Measurements from ENCODE around the gene RAB10. TPM values are rescaled to one million over a fixed set of nuclear protein-coding genes. Genes with fewer than 3 reads are reported as not detected.

The RAB10 gene
- total and polyA plus RNA-seq, 8 donors: 101 to 175 (median 127) TPM

DNA sequence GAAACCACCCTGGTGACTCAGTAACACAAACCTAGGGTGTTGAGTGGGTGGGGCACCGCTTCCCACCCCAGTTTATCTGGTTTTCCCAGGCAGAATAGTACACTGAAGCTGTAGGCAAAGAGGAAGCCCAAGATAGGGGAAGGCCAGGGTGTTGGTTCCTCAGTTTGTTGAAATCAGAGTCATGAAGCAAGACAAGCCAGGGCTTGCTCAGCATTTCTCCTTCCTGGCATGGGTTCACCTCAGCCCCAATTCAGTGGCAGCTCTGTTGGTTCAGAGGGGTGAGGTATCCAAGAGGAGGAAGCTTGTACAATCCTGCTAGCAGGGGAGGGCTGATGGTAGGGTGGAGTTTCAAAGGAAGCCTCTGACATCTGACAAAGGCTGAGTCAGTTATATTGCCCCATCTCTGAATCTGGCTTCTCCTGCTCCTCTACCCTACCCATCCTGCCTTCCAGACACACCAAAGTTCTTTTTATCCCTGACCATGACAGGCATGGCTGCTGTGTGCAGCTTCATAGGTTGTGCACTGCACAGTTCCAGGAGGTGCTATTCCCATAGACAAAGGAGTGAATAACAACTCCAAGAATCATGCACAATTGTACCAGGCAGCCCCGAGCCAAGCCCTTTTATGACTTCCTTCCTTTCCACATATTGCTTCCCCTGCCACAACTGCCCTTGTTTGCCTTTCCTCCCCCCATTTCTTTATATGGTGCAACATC is 24.9 kb upstream of the RAB10 start:
- Histone ChIP-seq H3K9me3 (no peaks in the 10 kb centered on the region), H3K4me3 (no peak overlapping the region), H3K4me1 (peaks cover 0 to 78% of the 10 kb centered on the region in 2 donors), H3K27me3 (no peaks in the 10 kb centered on the region), H3K27ac (peak overlapping the region; percentile 19 to 88), H3K36me3 (no peaks in the 10 kb centered on the region)
- TF ChIP-seq, protein P1, sequence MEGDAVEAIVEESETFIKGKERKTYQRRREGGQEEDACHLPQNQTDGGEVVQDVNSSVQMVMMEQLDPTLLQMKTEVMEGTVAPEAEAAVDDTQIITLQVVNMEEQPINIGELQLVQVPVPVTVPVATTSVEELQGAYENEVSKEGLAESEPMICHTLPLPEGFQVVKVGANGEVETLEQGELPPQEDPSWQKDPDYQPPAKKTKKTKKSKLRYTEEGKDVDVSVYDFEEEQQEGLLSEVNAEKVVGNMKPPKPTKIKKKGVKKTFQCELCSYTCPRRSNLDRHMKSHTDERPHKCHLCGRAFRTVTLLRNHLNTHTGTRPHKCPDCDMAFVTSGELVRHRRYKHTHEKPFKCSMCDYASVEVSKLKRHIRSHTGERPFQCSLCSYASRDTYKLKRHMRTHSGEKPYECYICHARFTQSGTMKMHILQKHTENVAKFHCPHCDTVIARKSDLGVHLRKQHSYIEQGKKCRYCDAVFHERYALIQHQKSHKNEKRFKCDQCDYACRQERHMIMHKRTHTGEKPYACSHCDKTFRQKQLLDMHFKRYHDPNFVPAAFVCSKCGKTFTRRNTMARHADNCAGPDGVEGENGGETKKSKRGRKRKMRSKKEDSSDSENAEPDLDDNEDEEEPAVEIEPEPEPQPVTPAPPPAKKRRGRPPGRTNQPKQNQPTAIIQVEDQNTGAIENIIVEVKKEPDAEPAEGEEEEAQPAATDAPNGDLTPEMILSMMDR (IDR thresholded peaks at IDR 0.05): no peak
- intact Hi-C loops (cut with DNase I): no loop called here
- DNase-seq (peak in 2 of 4 donors; percentile 37 to 87), ATAC-seq (peak; percentile 64)

DNA sequence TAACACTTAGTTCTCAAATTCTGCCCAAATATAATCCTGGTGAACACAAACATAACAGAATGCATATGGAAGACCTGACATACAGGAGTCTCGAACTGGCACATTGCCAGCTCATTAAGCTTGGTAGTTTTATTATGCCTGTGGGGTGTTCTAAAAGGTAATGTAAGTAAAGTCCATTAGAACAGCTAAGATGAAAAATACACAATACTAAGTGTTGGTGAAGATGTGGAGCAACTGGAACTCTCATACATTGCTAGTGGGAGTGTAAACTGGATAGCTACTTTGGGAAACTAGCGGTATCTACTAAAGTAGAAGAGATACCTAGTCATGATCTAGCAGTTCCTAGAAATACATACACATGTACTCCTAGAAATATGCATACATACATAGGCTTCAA is 24.3 kb upstream of the RAB10 start:
- DNase-seq: no peak
- ATAC-seq: no peak
- intact Hi-C loops (cut with DNase I): no loop called here
- Histone ChIP-seq H3K36me3 (no peaks in the 10 kb centered on the region), H3K4me1 (peaks cover 0 to 72% of the 10 kb centered on the region in 2 donors), H3K27ac (peak overlapping the region; percentile 2 to 88), H3K4me3 (no peak overlapping the region), H3K27me3 (no peaks in the 10 kb centered on the region), H3K9me3 (no peaks in the 10 kb centered on the region)
- TF ChIP-seq, protein P1 (IDR thresholded peaks at IDR 0.05): no peak

DNA sequence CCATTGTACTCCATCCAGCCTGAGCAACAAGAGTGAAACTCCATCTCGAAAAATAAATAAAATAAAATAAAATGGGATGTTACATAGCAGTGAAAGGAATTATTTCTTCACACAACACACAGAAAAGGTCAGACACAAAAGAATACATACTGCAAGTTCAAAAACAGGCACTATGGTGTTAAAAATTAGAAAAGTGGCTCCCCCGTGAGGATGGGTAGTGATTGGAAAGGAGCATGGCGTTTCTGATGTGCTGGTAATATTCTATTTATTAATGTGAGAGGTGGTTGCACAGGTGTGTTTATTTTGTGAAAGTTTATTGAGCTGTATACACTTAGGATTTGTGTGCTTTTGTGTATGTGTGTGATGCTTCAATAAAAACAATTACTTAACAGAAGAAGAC is 22.9 kb upstream of the RAB10 start:
- Histone ChIP-seq H3K27me3 (no peaks in the 10 kb centered on the region), H3K27ac (peak overlapping the region in 1 of 2 donors; percentile 74), H3K4me3 (no peak overlapping the region), H3K4me1 (peaks cover 0 to 63% of the 10 kb centered on the region in 2 donors), H3K36me3 (no peaks in the 10 kb centered on the region), H3K9me3 (no peaks in the 10 kb centered on the region)
- ATAC-seq (no peak), DNase-seq (no peak)
- intact Hi-C loops (cut with DNase I): no loop called here
- TF ChIP-seq, protein P1 (IDR thresholded peaks at IDR 0.05): no peak

DNA sequence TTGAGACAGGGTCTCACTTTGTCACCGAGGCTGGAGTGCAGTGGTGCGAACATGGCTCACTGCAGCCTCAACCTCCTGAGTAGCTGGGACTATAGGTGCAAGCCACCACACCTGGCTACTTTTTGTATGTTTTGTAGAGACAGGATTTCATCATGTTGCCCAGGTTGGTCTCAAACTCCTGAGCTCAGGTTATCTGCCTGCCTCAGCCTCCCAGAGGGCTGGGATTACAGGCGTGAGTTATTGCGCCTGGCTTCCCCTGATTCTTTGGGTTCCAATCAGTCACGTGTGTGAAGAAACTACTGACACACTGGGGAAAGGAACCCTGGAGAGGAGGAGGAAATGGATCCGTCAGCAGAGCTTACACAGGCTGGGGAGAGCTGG is 22.3 kb upstream of the RAB10 start:
- DNase-seq: no peak
- ATAC-seq: no peak
- H3K9me3 ChIP-seq: no peaks in the 10 kb centered on the region
- peak overlapping the region; percentile 17 to 74 for H3K27ac ChIP-seq
- peaks cover 0 to 69% of the 10 kb centered on the region in 2 donors for H3K4me1 ChIP-seq
- intact Hi-C loops (cut with DNase I): no loop called here
- no peaks in the 10 kb centered on the region for H3K36me3 ChIP-seq
- TF ChIP-seq, protein P1 (IDR thresholded peaks at IDR 0.05): no peak
- no peaks in the 10 kb centered on the region for H3K27me3 ChIP-seq
- H3K4me3 ChIP-seq: no peak overlapping the region

DNA sequence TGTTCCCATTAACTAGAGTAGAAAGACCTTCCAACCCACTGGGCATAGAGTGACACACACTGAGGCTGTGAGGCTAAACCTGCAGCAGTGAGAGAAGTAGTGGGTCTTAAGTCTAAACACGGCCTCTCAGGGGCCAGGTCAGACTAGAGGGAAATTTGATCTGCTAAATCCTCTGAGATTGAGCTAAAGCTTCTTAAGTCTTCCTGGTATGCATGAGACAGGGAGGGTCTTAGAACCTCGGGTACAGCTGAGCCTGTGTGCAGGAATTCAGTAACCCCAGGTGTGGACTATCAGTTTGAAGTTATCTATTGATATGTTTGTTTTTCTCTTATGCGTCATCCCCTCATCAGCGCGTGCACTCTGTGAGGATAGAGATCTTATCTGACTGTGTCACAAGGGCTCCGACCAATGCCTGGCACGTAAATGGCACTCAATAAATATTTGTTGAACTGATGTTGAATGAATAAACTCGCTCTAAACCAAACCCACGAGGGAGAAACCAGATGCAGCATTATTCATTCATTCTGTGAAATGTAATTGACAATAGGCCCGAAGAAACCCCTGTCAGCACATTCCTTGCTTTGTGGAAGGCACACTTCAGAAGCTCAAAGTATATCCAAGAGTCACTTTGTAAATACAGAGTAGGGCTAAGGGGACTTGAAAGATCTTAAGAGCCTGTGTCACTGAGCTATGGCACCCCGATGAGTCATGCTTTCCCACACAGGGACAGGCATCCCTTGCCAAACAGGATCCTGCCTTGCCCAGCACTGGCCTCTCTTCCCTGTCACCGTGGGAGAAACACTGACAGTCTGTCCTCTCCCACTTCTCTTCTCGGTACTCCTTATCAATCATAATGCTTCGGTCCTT is 21.7 kb upstream of the RAB10 start:
- Histone ChIP-seq H3K4me1 (peaks cover 0 to 71% of the 10 kb centered on the region in 2 donors), H3K36me3 (no peaks in the 10 kb centered on the region), H3K9me3 (no peaks in the 10 kb centered on the region), H3K27ac (peak overlapping the region; percentile 17 to 74), H3K27me3 (no peaks in the 10 kb centered on the region), H3K4me3 (no peak overlapping the region)
- intact Hi-C loops (cut with DNase I): no loop called here
- ATAC-seq: peak; percentile 84
- DNase-seq: peak in 2 of 4 donors; percentile 76 to 83
- TF ChIP-seq, protein P1 (IDR thresholded peaks at IDR 0.05): no peak
